Fibroblast of mammary gland (primary cell): Measurements from ENCODE around the gene PRCD.
"Not testable (repeated sequence)": the region's sequence is repeated elsewhere in the genome, so short reads cannot be mapped to it uniquely, and the experiment has no call there.

ENCODE experiments used
- DNase-seq: peaks from one replicate; pipeline ENCODE4 v3.0.0-alpha.2; 2010; ENCODE audit warnings: low read depth
- H3K4me3 ChIP-seq: 2 replicates; pipeline ENCODE4 v1.5.1; 2011; ENCODE audit warnings: low read depth, mild to moderate bottlenecking, low read length, moderate library complexity; ENCODE audit not compliant: control insufficient read depth
- TF ChIP-seq, protein P1 (sequence below): conservative IDR thresholded peaks from 2 replicates; pipeline ENCODE4 v1.5.1; 2011; ENCODE audit warnings: low read depth, low read length, inconsistent platforms; ENCODE audit not compliant: control insufficient read depth, insufficient read depth

PRCD gene

DNA sequence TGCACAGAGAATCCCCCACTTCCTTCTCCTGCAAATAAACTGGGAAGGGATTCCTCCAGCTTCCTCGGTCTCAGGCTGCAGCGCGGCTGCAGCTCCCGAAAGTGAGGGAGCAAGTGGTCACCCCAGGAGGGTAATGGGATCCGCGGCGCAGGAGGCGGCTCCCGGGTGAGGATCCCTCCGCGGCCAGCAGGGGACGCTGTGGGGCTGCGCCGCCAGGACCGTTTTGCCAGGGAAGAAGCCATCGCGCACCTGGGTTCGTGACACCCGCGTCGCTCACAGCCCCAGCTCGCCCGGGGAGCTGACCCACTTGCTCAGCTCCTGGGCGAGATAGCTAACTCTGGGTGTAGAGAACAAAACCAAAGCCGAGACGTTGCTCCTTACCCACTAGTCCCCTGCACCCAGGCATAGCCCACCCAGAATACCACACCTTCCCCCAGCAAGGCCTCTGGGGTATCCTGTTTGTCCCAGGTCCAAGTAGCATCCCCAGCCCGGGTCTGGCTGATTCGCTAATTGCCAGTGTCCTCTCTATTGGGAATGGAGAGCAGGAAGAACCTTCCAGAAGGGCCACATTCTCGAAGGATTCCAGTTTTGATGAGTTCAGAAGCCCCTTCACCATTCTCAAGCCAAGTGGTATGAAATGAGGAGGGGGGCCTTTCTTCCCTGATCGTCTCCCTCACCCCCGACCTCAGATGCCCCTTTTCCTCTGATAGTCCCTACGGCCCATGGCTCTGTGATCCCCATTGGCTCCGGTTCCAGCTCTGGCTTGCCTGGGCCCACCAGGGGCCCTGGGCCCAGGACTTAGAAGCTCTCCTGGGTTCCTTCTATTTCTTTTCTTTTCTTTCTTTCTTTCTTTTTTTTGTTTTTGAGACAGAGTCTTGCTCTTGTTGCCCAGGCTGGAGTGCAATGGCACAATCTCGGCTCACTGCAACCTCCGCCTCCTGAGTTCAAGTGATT lies 16.5 kb upstream of the PRCD start:
- TF ChIP-seq, protein P1, sequence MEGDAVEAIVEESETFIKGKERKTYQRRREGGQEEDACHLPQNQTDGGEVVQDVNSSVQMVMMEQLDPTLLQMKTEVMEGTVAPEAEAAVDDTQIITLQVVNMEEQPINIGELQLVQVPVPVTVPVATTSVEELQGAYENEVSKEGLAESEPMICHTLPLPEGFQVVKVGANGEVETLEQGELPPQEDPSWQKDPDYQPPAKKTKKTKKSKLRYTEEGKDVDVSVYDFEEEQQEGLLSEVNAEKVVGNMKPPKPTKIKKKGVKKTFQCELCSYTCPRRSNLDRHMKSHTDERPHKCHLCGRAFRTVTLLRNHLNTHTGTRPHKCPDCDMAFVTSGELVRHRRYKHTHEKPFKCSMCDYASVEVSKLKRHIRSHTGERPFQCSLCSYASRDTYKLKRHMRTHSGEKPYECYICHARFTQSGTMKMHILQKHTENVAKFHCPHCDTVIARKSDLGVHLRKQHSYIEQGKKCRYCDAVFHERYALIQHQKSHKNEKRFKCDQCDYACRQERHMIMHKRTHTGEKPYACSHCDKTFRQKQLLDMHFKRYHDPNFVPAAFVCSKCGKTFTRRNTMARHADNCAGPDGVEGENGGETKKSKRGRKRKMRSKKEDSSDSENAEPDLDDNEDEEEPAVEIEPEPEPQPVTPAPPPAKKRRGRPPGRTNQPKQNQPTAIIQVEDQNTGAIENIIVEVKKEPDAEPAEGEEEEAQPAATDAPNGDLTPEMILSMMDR: peak; percentile 91
- no peak overlapping the region for H3K4me3 ChIP-seq
- peak; percentile 57 for DNase-seq

DNA sequence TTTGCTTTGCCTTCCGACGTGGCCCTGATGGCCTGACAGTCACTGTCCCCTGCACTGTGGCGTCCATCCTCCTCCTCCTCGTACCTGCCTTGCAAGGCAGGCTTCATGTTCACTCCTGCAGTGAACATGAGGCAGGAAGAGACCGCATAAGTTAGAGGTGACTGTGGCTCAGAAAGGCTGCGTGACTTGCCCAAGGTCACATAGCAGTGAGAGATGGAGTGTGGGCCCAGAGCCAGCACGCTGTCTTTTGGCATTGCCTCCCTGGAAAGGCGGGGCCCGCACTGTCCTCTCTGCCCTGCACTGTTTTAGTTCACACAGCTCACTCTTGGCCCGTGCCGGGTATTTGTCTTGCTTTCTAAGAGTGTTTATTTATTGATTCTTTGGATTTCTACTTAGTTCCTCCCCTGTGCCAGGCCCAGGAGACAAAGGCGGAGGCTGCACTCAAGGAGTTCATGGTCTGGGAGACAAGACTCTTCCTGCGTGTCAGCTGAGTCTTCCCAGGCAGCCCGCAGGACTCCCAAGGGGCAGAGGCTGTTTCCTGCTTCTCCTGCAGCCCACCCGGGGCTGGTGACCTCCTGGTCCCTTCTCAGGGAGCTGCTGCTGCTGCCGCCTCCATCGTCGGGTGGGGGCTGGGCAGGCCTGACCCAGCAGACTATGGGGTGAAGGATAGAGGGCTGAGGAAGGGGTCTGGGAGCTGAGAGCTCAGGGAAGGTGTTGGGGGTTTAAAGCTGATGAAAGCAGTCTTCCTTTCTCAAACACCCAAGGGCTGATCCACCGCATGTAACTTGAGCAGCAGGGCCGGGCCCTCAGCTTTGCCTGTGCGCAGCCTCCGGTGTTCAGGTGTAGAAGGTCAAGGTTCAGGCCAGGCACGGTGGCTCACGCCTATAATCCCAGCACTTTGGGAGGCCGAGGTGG lies 15.0 kb upstream of the PRCD start:
- DNase-seq: peak; percentile 77
- TF ChIP-seq, protein P1: no peak
- no peak overlapping the region for H3K4me3 ChIP-seq

DNA sequence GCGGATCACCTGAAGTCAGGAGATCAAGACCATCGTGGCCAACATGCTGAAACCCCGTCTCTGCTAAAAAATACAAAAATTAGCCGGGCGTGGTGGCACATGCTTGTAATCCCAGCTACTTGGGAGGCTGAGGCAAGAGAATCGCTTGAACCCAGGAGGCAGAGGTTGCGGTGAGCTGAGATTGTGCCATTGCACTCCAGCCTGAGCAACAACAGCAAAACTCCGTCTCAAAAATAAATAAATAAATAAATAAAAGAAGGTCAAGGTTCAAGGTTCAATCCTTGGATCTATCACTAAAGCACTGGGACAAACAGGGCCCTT lies 14.4 kb upstream of the PRCD start:
- not testable (repeated sequence) for H3K4me3 ChIP-seq, DNase-seq

- H3K4me3 ChIP-seq, DNase-seq: not testable (repeated sequence)
Observed at GRCh38 chr17:76527016-76527415, 12.8 kb upstream of the PRCD start.

- TF ChIP-seq, protein P1: no peak
- DNase-seq: peak; percentile 92
- H3K4me3 ChIP-seq: no peak overlapping the region
Observed at GRCh38 chr17:76527430-76528111, 12.3 kb upstream of the PRCD start.

DNA sequence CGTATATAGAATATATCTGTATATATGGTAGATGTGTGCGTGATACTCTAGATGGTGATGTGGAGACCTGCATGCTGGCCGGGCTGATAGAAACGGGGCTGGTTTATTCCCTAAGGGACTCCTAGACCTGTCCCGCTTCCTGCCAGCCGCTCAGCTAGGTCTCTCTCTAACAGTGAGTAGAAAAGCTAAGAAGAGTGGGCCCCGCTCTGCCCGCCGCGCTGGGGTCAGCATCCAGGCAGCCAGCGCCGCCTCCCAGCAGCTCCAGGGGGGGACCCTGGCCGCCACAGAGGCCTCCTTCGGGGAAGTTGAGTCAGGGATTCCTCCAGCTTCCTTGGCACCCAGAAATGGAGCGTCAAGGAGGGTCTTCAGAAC lies 11.7 kb upstream of the PRCD start:
- TF ChIP-seq, protein P1: no peak
- no peak for DNase-seq
- H3K4me3 ChIP-seq: no peak overlapping the region

- TF ChIP-seq, protein P1: peak; percentile 3
- H3K4me3 ChIP-seq: no peak overlapping the region
- DNase-seq: peak; percentile 68
Observed at GRCh38 chr17:76528528-76529223, 11.2 kb upstream of the PRCD start.
